Activated CD8-positive, alpha-beta T cell treated with anti-CD3 and anti-CD28 coated beads, Interleukin-2, amount 10 ng/mL, durations not matched to agents 7 days and 5 days (primary cell): Measurements from ENCODE around the gene FAR2. TPM values are rescaled to one million over a fixed set of nuclear protein-coding genes. Genes with fewer than 3 reads are reported as not detected.

ENCODE experiments used
- ATAC-seq: fragments of 150-1000 bp; cut with Tn5 transposase; one replicate; pipeline ENCODE4 v1.10.0; 2021; ENCODE audit warnings: moderate library complexity
- CTCF ChIA-PET: fragments of 350-600 bp; sonication (Branson Sonifier 250); formaldehyde crosslinking; loops from one replicate; lab custom pipeline; 2021; ENCODE audit warnings: antibody characterized with exemption; lab: Charles Lee
- POLR2A ChIA-PET: fragments of 350-600 bp; sonication (Branson Sonifier 250); formaldehyde crosslinking; loops from one replicate; lab custom pipeline; 2021; ENCODE audit warnings: antibody characterized with exemption; lab: Charles Lee
- DNase-seq: peaks from one replicate; pipeline ENCODE4 v3.0.0-alpha.2; 2020
- H3K27ac Mint-ChIP-seq: one replicate; pipeline ENCODE4 v1.8.0; 2021; ENCODE audit warnings: mild to moderate bottlenecking, mixed read lengths
- H3K27me3 Mint-ChIP-seq: one replicate; pipeline ENCODE4 v1.8.0; 2021; ENCODE audit warnings: low read depth, mixed read lengths
- H3K36me3 Mint-ChIP-seq: one replicate; pipeline ENCODE4 v1.8.0; 2021; ENCODE audit warnings: low read depth, mixed read lengths
- H3K4me1 Mint-ChIP-seq: one replicate; pipeline ENCODE4 v1.8.0; 2021; ENCODE audit warnings: low read depth, mixed read lengths
- H3K4me3 Mint-ChIP-seq: one replicate; pipeline ENCODE4 v1.8.0; 2021; ENCODE audit warnings: mild to moderate bottlenecking, mixed read lengths
- H3K9me3 Mint-ChIP-seq: one replicate; pipeline ENCODE4 v1.8.0; 2022; ENCODE audit warnings: mixed read lengths; ENCODE audit not compliant: insufficient read depth
- total RNA-seq, 2 experiments: library from RNA; stranded (reverse); gene quantifications; one replicate each; pipeline ENCODE4 v1.2.3, GENCODE V29; 2021

Gene FAR2
- total RNA-seq, 2 experiments from 2014 or later: 16.7 to 20.8 TPM

GRCh38 chr12:29291226-29291625, 142.1 kb downstream of the FAR2 start:
- H3K27ac Mint-ChIP-seq: no peak overlapping the region
- H3K4me3 Mint-ChIP-seq: no peak overlapping the region
- no peak for ATAC-seq

DNA sequence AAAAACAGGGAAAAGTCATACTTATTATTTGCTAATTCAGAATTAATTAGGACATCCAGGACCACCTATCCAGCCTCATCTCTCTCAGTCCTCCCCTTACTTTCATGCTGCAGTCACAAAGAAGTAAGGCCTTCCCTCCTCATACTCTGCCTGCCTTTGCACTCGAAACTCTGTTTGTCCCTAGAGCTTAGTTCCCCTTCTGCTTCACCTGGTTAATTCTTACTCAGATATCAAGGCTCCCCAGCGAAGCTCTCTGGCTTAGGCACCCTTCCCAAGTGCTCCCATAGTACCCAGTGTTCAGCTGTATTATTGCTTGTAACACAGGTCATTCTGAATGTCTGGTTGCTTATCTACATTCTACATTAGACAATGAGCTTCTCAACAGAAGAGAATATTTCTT, 150.6 kb downstream of the FAR2 start:
- Mint-ChIP-seq H3K9me3 (no peaks in the 10 kb centered on the region), H3K27ac (no peak overlapping the region), H3K4me1 (no peaks in the 10 kb centered on the region), H3K36me3 (no peaks in the 10 kb centered on the region), H3K27me3 (no peaks in the 10 kb centered on the region), H3K4me3 (no peak overlapping the region)
- ATAC-seq (no peak), DNase-seq (no peak)
- ChIA-PET POLR2A (no interaction called here), CTCF (interaction anchor here (0.6 to 1.6 kb wide), 2 partner anchors 211 to 223 kb away, joined by 3 to 4 read pairs; no protein-coding TSS in a partner anchor)

More at GRCh38 chr12:29291226-29291625, 142.1 kb downstream of the FAR2 start:
- ChIA-PET CTCF (no interaction called here), POLR2A (no interaction called here)
- Mint-ChIP-seq H3K4me1 (no peaks in the 10 kb centered on the region), H3K27me3 (no peaks in the 10 kb centered on the region), H3K9me3 (no peaks in the 10 kb centered on the region), H3K36me3 (no peaks in the 10 kb centered on the region)
- DNase-seq: no peak

DNA sequence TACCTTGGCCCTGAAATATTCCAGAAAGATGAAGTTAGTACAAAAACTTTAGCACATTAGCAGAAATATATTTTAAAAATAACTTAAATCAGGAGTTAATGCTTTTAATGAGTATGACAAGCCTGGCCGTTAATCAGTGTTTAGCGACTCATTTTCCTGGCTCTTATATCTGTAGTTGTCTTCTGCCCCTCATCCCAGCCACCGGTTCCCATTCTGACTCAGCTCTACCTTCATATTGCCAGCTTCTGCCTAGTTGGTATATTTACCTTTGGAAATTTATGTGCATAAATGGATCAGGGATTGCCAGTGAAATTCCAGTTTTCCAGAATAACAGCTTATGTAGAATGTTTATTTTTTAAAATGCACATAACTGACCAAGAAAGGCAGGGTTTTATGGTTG, 152.0 kb downstream of the FAR2 start:
- no peak for ATAC-seq
- Mint-ChIP-seq H3K4me3 (no peak overlapping the region), H3K27ac (no peak overlapping the region), H3K4me1 (no peaks in the 10 kb centered on the region), H3K27me3 (no peaks in the 10 kb centered on the region), H3K9me3 (no peaks in the 10 kb centered on the region), H3K36me3 (no peaks in the 10 kb centered on the region)
- ChIA-PET CTCF (interaction anchor here (1.6 kb wide), 1 partner anchor 213 kb away, joined by 4 read pairs; no protein-coding TSS in a partner anchor), POLR2A (no interaction called here)
- no peak for DNase-seq

DNA sequence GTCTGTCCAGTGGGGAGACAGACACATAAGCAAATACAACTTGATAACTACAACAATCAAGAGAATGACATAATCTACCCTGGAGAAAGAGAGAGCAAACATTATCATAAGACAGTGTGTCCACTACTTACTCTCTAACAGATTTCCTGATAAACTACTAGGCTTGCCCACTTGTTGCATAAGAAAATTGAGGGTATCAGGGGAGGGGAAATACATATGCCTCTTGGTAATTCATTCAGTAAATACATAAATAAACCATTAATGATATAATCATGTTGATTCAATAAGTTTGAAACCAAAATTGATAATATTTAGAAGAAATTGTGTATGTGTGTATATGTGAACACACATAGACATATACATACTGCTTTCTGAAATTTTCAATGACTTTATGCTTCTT, 155.3 kb downstream of the FAR2 start:
- no peak overlapping the region for H3K27ac Mint-ChIP-seq
- H3K4me1 Mint-ChIP-seq: no peaks in the 10 kb centered on the region
- H3K27me3 Mint-ChIP-seq: no peaks in the 10 kb centered on the region
- ATAC-seq: no peak
- H3K4me3 Mint-ChIP-seq: no peak overlapping the region
- ChIA-PET CTCF (interaction anchor here (5.2 kb wide), 1 partner anchor 13 kb away, joined by 36 read pairs; no protein-coding TSS in a partner anchor), POLR2A (no interaction called here)
- no peaks in the 10 kb centered on the region for H3K36me3 Mint-ChIP-seq
- DNase-seq: no peak
- H3K9me3 Mint-ChIP-seq: no peaks in the 10 kb centered on the region

DNA sequence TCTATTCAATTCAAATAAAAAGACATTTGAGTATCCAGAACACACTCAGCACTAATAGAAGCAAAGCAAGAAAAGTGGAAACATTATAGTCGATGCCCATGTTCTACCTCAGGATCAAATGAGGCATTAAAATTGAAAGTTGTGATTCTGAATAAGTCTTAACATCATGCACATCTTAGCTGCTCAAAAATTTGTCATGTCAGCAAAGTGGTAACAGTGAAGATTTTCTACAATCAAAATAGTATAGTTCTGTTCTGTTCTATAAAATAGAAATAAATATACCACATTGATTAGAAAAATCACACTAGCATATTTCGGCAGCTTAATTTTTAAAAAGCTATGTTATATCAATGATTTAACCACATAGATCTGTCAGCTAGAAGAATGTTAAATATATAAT, 157.2 kb downstream of the FAR2 start:
- Mint-ChIP-seq H3K4me3 (no peak overlapping the region), H3K27me3 (no peaks in the 10 kb centered on the region), H3K27ac (no peak overlapping the region), H3K36me3 (peaks cover 2% of the 10 kb centered on the region), H3K9me3 (no peaks in the 10 kb centered on the region), H3K4me1 (no peaks in the 10 kb centered on the region)
- POLR2A ChIA-PET: no interaction called here
- ATAC-seq (no peak), DNase-seq (no peak)
- CTCF ChIA-PET: interaction anchor here (1.2 to 5.2 kb wide), 2 partner anchors 11 to 217 kb away, joined by 3 to 36 read pairs; no protein-coding TSS in a partner anchor

GRCh38 chr12:29306682-29307081, 157.6 kb downstream of the FAR2 start:
- Mint-ChIP-seq H3K27me3 (no peaks in the 10 kb centered on the region), H3K4me3 (no peak overlapping the region), H3K36me3 (peaks cover 2% of the 10 kb centered on the region), H3K9me3 (no peaks in the 10 kb centered on the region), H3K4me1 (no peaks in the 10 kb centered on the region), H3K27ac (no peak overlapping the region)
- DNase-seq: no peak
- POLR2A ChIA-PET: no interaction called here
- ATAC-seq: no peak
- CTCF ChIA-PET: interaction anchor here (1.2 to 5.2 kb wide), 3 partner anchors 10 to 234 kb away, joined by 3 to 36 read pairs (median 9); no protein-coding TSS in a partner anchor

GRCh38 chr12:29309320-29309902, 160.3 kb downstream of the FAR2 start:
- CTCF ChIA-PET: interaction anchor here (0.8 to 5.2 kb wide), 4 partner anchors 8 to 223 kb away, joined by 3 to 36 read pairs (median 3); no protein-coding TSS in a partner anchor
- Mint-ChIP-seq H3K9me3 (no peaks in the 10 kb centered on the region), H3K27ac (no peak overlapping the region), H3K36me3 (peaks cover 2% of the 10 kb centered on the region), H3K27me3 (no peaks in the 10 kb centered on the region), H3K4me3 (no peak overlapping the region), H3K4me1 (no peaks in the 10 kb centered on the region)
- POLR2A ChIA-PET: no interaction called here
- DNase-seq (no peak), ATAC-seq (no peak)

- ATAC-seq: no peak
- H3K4me1 Mint-ChIP-seq: no peaks in the 10 kb centered on the region
- ChIA-PET CTCF (interaction anchor here (1.1 to 1.4 kb wide), 2 partner anchors 20 to 237 kb away, joined by 3 to 4 read pairs; no protein-coding TSS in a partner anchor), POLR2A (interaction anchor here (0.6 kb wide), 1 partner anchor 87 kb away, joined by 3 read pairs; no protein-coding TSS in a partner anchor)
- no peak overlapping the region for H3K4me3 Mint-ChIP-seq
- H3K36me3 Mint-ChIP-seq: peaks cover 2% of the 10 kb centered on the region
- no peaks in the 10 kb centered on the region for H3K27me3 Mint-ChIP-seq
- H3K9me3 Mint-ChIP-seq: no peaks in the 10 kb centered on the region
- DNase-seq: no peak
- no peak overlapping the region for H3K27ac Mint-ChIP-seq
Observed at GRCh38 chr12:29310899-29311298, 161.8 kb downstream of the FAR2 start.

DNA sequence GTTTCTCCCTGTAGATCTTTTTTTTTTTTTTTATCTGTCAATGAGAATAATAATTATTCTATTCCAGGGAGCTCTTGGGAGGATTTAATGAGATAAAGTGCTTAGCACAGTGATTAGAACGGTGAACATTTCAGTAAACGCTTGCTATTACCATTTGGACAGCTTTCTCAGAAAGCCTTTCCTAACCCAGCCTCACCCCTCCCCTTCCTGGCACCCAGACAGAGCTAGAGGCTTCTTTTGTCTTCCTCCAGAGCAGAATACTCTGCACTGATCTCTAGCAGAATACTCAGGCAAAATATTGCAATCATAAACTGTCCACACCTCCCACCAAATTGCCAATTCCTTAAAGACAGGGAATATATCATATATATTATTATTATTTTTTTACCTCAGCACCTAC, 165.3 kb downstream of the FAR2 start:
- Mint-ChIP-seq H3K27me3 (no peaks in the 10 kb centered on the region), H3K27ac (no peak overlapping the region), H3K36me3 (peaks cover 4% of the 10 kb centered on the region), H3K4me1 (peaks cover 12% of the 10 kb centered on the region), H3K4me3 (no peak overlapping the region), H3K9me3 (no peaks in the 10 kb centered on the region)
- DNase-seq (no peak), ATAC-seq (no peak)
- ChIA-PET POLR2A (no interaction called here), CTCF (interaction anchor here (0.9 kb wide), 1 partner anchor 241 kb away, joined by 3 read pairs; no protein-coding TSS in a partner anchor)

- ATAC-seq: no peak
- no peak overlapping the region for H3K27ac Mint-ChIP-seq
- no peak overlapping the region for H3K4me3 Mint-ChIP-seq
- no peak for DNase-seq
- POLR2A ChIA-PET: no interaction called here
- CTCF ChIA-PET: interaction anchor here (1.5 to 3.5 kb wide), 10 partner anchors 10 to 248 kb away, joined by 4 to 82 read pairs (median 8); no protein-coding TSS in a partner anchor
- H3K4me1 Mint-ChIP-seq: peaks cover 12% of the 10 kb centered on the region
- no peaks in the 10 kb centered on the region for H3K9me3 Mint-ChIP-seq
- no peaks in the 10 kb centered on the region for H3K27me3 Mint-ChIP-seq
- H3K36me3 Mint-ChIP-seq: peaks cover 3% of the 10 kb centered on the region
Observed at GRCh38 chr12:29316752-29317151, 167.7 kb downstream of the FAR2 start.

DNA sequence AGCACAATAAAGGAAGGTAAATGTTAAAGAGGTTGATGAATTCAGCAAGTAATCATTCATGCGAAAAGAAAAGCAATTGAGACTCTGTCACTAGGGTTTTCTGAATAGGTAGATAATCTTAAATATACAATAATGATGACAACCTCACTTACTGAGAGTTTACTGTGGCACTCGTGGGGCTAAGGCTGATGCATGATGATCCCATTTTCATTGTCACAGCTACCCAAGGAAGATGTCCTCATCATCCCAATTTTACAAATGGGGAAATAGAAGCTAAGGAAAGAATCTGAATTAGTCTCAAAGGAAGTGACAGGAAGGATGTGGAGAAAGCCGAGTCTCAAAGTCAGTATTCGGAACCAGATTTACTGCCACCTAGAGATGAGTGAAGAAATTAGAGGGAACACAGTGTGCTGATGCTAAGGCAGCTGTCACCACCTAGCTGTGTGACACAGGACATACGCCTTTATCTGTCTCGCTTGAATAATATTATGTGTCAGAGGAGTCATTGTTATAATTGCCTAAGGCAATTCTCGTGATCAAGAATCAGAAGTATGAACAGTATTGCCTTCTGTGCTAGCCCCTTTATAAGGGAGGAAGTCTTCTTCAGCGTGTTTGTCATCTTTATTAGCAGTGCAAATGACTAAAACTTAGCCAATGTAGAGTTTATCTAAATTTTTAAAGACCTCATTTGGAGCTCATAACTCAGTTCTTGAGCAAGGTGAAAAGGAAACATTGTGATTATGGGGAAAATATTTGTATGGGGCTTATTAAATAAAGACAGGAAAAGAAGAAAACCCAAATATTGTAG, 168.7 kb downstream of the FAR2 start:
- H3K27ac Mint-ChIP-seq: no peak overlapping the region
- H3K27me3 Mint-ChIP-seq: no peaks in the 10 kb centered on the region
- ATAC-seq: peak; percentile 100
- ChIA-PET POLR2A (no interaction called here), CTCF (interaction anchor here (0.6 to 3.5 kb wide), 35 partner anchors 11 to 1137 kb away, joined by 3 to 82 read pairs (median 4); no protein-coding TSS in a partner anchor)
- H3K4me3 Mint-ChIP-seq: no peak overlapping the region
- H3K4me1 Mint-ChIP-seq: peaks cover 12% of the 10 kb centered on the region
- H3K36me3 Mint-ChIP-seq: peaks cover 10% of the 10 kb centered on the region
- H3K9me3 Mint-ChIP-seq: no peaks in the 10 kb centered on the region
- DNase-seq: peak; percentile 69
